Measurements from ENCODE around the gene ENTR1.
"Not testable (repeated sequence)": the region's sequence is repeated elsewhere in the genome, so short reads cannot be mapped to it uniquely, and the experiment has no call there.

Gene ENTR1

DNA sequence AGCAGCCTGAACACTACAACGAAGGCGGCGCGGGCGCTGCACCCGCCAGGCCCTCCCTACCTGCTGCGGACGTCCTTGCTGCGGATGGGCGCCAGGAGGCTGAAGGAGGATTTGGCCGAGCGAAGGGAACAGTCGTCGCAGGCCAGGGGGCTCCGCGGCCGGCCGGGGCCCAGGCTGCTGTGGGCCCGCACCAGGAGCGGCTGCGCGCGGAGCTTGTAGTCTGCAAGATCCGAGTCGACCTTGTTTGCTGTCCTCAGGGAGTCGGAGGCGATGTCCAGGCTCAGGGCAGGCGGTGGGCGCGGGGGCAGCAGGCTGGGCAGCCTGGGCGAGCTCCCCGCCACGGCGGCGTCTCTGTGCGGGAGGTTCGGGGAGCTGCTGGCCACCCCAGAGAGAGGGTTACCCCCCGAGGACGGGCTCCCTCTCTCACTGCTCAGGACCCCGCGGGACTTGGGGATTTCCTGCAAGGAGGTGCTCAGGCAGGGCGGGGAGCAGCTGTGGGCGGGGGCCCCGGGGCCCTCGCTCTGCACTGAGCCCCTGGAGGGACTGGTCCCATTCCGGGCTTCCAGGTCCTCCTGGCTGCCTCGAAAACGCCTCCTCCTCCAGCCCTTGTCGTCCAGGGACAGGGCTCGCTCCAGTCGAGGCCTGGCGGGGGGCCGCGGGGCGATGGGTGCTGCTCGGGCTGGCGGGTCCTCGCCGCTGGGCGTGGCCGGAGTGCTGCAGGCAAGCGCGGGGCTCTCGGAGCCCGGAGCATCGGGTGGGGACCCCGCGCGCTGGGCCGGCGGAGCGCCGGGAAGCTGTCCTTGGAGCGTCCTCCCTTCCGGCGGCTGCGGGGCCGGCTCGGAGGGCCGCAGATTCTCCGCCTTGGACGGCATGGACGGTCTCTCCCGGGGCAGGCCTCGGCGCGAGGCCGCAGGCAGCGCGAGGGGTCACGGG lies 28.4 kb upstream of the ENTR1 start:
- DNase-seq (ENCODE audit: low read depth) = no peak

GRCh38 chr9:136437839-136438547 lies 27.6 kb upstream of the ENTR1 start:
- DNase-seq (ENCODE audit: low read depth) = no peak

DNA sequence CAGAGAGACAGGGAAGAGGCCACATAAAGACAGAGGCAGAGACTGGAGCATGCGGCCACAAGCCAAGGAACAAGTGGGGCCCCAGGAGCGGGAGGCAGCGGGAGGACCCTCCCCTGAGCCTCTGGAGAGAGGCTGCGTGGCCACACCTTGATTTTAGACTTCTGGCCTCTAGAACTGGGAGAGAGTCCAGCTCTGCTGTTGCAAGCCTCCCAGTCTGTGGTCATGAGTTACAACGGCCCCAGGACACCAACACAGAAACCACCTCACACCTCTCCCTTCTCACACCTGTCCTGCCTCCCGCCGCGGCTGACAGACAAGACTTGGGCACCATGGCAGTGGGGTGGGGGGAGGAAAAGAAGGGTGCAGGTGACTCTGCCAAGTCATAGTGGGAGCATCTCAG lies 27.0 kb upstream of the ENTR1 start:
- no peak for DNase-seq (ENCODE audit: low read depth)

GRCh38 chr9:136436055-136436634 lies 25.7 kb upstream of the ENTR1 start:
- no peak for DNase-seq (ENCODE audit: low read depth)

DNA sequence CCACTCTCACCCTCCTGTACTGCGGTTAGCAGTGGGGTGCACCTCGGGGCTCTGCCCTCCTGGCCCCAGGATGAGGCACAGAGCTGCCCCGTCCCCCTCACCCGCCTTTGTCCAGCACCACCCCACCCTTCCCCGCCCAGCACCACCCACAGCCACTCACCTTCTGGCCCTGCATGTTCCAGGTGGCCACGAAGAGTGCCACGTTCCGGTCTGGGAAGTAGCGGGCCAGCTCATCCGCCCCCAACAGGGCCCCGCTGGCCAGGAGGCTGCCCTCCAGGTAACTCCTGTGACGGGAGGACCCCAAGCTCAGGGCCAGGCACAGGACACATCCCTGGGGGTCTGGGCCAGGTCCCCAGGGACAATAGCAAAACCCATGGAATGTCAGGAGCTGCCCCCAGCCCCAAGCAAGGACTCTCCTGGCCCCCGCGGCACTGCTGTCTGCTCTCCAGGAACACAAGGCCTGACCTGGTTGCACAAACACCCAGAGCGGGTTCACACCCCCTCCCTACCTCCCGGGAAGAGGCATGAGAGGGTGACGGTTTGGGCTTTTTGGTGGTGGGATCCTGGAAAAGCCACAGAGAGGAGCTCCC lies 24.3 kb upstream of the ENTR1 start:
- no peak for DNase-seq (ENCODE audit: low read depth)

GRCh38 chr9:136433849-136434579 lies 23.6 kb upstream of the ENTR1 start:
- DNase-seq (ENCODE audit: low read depth) = no peak

DNA sequence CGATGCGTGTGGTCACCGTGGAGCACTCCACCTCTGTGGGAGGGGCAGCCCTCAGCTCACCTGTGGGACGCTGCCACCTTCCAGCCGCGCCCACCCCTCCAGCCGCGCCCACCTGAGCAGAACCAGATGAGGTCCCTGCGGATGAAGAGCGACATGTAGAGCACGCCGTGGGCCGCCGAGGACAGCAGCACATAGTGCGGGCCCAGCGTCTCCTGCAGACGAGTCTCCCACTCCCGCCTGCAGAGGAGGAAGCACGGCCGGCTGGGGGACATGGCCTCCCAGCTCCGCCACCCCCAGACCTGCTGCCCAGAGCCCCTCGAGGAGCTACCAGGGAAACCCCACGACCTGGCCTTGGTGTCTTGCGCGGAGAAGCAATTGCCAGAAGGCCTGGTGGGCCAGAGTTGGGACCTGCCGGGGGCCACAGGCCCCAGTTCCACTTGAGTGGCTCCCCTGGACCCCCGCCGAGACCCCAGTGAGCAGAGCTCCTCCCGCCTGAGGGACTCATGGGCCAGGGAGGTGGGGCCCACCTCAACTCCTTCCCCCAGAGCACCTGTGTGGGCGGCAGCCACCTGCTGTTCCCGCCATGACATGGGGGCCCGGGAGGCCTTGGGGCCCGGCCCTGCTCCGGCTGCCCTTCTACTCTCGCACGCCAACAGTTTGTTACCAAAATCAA lies 22.8 kb upstream of the ENTR1 start:
- no peak for DNase-seq (ENCODE audit: low read depth)

- DNase-seq (ENCODE audit: low read depth) = no peak
Measured at GRCh38 chr9:136432591-136432990, 22.2 kb upstream of the ENTR1 start.

DNA sequence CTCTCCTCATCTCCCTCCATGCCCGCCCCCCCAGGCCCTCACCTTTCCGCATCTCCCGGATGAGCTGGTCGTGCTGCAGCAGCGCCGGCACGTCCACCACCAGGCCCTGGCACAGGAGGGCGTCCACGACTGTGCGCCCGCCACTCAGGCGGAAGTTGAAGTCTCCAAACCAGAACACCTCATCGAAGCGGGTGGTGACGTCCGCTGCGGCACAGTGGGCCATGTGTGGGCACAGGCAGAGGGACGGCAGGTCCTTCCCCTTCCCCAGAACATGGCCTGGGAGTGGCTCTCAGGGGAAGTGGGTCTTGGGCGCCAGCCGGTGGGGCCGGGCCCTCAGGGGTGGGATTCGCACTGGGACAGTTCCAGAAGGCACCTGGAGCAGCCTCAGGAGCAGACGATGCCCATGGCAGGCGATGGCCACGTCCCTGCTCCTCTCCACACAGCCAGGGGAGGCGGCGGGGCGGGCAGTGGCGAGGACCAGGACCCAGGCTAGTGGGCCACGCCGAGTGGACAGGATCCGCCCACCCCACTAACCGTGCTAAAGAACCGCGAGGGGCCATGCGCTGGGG lies 21.5 kb upstream of the ENTR1 start:
- DNase-seq (ENCODE audit: low read depth) = no peak

DNA sequence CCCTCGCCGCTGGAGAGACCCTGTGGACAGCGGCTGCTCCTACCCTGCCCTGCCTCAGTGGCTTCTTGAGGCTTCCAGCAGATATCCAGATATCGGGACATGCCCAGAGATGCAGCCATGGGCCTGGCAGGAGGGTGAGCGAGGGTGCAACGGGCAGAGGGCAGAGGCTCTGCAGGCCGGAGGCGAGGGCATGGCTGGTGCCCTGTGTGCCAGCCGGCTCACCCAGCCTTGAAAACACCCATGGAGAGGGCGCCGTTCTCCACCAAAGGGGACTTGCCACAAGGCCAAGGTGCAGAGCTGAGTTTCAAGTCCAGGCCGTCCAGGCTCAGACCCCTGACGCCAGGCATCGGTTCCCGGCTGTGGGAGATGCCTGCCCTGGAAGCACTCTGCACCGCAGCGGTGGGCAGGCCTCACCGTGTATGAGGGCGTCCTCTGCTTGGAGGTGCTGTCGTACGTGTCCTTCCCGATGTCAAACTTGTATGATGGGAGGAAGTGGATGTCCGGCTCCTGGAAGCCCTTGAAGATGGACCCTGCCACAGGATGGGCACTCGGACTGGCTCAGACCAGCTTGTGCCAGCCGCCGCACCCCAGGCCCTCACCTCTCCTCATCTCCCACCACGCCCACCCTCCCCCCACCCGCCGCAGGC lies 20.3 kb upstream of the ENTR1 start:
- DNase-seq (ENCODE audit: low read depth) = no peak

- DNase-seq (ENCODE audit: low read depth) = no peak
Measured at GRCh38 chr9:136429683-136430491, 19.5 kb upstream of the ENTR1 start.

DNA sequence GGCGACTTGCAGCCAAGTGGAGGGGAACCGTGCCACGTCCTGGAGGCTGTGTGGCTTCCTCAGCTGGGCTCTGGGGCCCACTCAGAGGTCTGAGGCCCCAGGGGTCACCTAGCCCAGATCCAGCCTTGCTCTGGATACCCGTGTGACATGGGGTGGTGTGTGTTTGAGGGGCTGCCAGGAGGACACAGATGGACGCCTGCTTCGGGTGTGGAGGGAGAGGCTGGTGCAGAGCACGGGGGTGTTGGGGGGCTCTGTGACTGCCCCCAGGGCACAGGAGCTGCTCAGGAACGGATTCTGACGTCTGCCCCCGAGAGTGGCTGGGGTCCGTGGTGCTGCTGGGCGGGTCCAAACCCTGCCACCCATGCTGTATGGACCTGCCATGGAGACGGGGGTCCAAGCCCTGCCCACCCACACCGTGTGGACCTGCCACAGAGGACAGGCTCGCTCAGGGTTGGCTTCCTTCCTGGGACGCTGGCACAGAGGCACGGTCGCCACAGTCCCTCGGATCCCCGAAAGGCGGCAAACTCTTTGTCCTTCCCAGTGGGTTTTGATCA lies 18.7 kb upstream of the ENTR1 start:
- no peak for DNase-seq (ENCODE audit: low read depth)

GRCh38 chr9:136426787-136427186 lies 16.4 kb upstream of the ENTR1 start:
- no peak for DNase-seq (ENCODE audit: low read depth)

GRCh38 chr9:136425367-136425766 lies 15.0 kb upstream of the ENTR1 start:
- DNase-seq (ENCODE audit: low read depth) = not testable (repeated sequence)

DNA sequence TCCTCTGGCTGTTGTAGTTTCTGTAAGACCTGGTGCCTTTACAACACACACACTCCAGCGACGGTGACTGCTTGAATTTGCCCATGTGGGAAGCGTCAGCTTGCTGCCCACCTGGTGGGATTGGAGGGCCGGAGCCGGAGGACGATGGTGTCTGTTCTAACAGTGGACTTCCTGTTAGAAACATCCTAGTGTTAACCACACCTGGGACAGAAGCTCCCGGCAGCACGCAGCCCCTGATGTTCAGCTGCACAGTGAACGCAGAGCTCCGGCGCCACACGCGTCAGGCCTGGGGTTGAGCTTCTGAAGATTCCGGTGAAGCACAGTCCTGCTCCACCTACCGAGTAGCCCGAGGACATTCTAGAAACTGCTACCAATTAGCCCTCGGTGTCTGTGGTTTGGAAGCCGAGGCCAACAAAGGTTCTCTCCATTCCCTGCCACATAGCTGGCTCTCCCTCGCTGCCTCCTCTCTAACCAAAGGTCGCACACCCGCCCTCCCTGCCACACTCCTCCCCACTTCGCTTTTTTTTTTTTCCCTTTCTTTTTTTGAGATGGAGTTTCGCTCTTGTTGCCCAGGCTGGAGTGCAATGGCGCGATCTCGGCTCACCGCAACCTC lies 14.4 kb upstream of the ENTR1 start:
- DNase-seq (ENCODE audit: low read depth) = no peak

DNA sequence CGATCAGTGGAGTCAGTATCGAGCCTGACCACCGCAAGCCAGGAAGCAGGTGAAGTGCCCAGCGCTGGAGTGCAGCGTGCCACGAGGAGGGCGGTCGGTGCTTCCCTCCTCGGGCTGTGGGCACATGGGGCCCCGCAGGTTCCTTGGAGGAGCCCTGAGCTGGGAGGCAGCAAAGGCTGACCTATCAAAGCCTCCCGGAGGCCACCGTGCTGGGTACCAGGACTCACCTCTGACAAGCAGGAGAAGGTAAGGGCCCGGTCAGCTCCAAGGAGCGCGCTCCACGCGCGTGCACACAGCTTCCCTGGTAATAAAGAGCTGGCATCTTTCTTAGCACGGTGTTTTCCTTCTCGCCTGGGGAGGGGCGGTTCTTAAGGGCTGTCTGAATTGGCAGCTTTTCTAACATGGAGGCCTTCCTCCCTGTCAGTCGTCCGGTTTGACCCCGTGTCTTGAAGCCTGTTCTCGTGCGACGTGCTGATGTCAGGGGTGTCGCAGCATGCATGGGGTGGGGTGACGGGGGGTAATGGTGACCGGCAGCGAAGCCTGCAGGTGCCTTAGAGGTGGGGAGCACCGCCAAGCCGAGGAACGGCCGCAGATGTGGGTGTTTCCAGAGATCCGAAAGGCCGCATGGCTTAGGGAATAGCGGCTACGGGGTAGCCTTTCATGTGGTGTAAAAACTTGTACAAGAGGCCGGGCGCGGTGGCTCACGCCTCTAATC lies 13.2 kb upstream of the ENTR1 start:
- DNase-seq (ENCODE audit: low read depth) = no peak

- no peak for DNase-seq (ENCODE audit: low read depth)
Measured at GRCh38 chr9:136422876-136423275, 12.5 kb upstream of the ENTR1 start.

DNA sequence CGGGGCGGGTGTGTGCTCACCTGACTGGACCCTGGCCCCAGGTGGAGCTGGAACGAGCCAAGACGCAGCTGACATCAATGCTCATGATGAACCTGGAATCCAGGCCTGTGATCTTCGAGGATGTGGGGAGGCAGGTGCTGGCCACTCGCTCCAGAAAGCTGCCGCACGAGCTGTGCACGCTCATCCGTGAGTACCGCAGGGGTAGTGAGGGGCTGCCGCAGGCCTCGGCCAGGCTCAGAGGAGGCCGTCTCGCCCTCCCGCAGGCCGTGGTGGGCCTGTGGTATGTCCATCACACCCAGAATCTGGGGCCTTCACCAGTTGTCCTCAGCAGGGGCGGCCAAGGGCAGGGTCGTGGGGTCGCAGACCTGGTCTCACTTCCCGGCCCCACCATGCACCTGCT lies 11.4 kb upstream of the ENTR1 start:
- no peak for DNase-seq (ENCODE audit: low read depth)
